Gastrocnemius medialis (tissue), 4 donors: ENCODE measurements around the gene PBX4. TPM values are rescaled to one million over a fixed set of nuclear protein-coding genes. Genes with fewer than 3 reads are reported as not detected.

Source experiments
- ATAC-seq, 2 donors: fragments of 150-250 bp; one replicate each; pipeline ENCODE4 v1.9.1; 2016
- DNase-seq, 2 donors: peaks; one replicate each; pipeline ENCODE4 v3.0.0-alpha.2; 2019
- H3K27ac ChIP-seq, 4 donors: fragments of 200-600 bp; sonication (generic); 1 replicate in 1 of 4; 2 replicates in 3 of 4; pipeline ENCODE4 v1.5.1; 2016 to 2018; ENCODE audit warnings: mild to moderate bottlenecking in 2 of 4, moderate library complexity in 1 of 4
- H3K27me3 ChIP-seq, 3 donors: fragments of 200-600 bp; sonication (generic) in 2 of 3; 1 replicate in 1 of 3; 2 replicates in 2 of 3; pipeline versions ENCODE4 v1.5.1 to v1.6.0; 2016 to 2019; ENCODE audit warnings: mild to moderate bottlenecking in 1 of 3, moderate library complexity in 1 of 3
- H3K36me3 ChIP-seq, 2 donors: fragments of 200-600 bp; sonication (generic) in 1 of 2; one replicate each; pipeline ENCODE4 v1.5.1; 2017 to 2018
- H3K4me1 ChIP-seq, 2 donors: fragments of 200-600 bp; sonication (generic) in 1 of 2; one replicate each; pipeline ENCODE4 v1.5.1; 2016 to 2017; ENCODE audit warnings: mild to moderate bottlenecking in 2 of 2
- H3K4me3 ChIP-seq, 4 donors: fragments of 200-600 bp; sonication (generic) in 3 of 4; 1 replicate in 1 of 4; 2 replicates in 3 of 4; pipeline ENCODE4 v1.5.1; 2016 to 2019; ENCODE audit warnings: mild to moderate bottlenecking in 2 of 4
- H3K9me3 ChIP-seq, 3 donors: fragments of 200-600 bp; sonication (generic) in 2 of 3; 1 replicate in 1 of 3; 2 replicates in 2 of 3; pipeline ENCODE4 v1.5.1; 2016 to 2019
- CTCF ChIP-seq, 5 experiments: fragments of 450-650 bp in 3 of 5; fragments of 200-600 bp in 2 of 5; sonication (generic) in 2 of 5; IDR thresholded peaks in 4 of 5; conservative IDR thresholded peaks in 1 of 5; 1 replicate in 4 of 5; 2 replicates in 1 of 5; pipeline ENCODE4 v1.5.1; 2016 to 2019; ENCODE audit warnings: antibody characterized with exemption in 5 of 5, mild to moderate bottlenecking in 3 of 5, moderate library complexity in 3 of 5
- POLR2A ChIP-seq, 2 donors: fragments of 450-650 bp; IDR thresholded peaks; one replicate each; pipeline ENCODE4 v1.6.1; 2017; ENCODE audit warnings: antibody characterized with exemption in 2 of 2, mild to moderate bottlenecking in 2 of 2, moderate library complexity in 2 of 2
- in situ Hi-C, 4 donors: fragments of 200-750 bp; cut with MboI; loops; one replicate each; pipeline versions ENCODE4 v1.15.0 to v1.8.0; 2017; ENCODE audit warnings: low sequenced_read_pairs in 4 of 4
- intact Hi-C: fragments of 100-400 bp; cut with DNase I; formaldehyde crosslinking; loops from one replicate; pipeline ENCODE4 v1.15.1; 2023; ENCODE audit warnings: low total_unique reads
- total RNA-seq, 4 donors: library from RNA; depleted of rRNA; stranded (reverse); fragments of >200 nt; gene quantifications; one replicate each; pipeline versions ENCODE4 v1.1.0 to v1.2.3, GENCODE V29; 2016

PBX4 gene
- total RNA-seq, 4 donors from 2014 or later = not detected

GRCh38 chr19:19637186-19637522 lies 18.7 kb upstream of the PBX4 start:
- no peak overlapping the region for H3K4me3 ChIP-seq
- no peaks in the 10 kb centered on the region for H3K9me3 ChIP-seq
- H3K27ac ChIP-seq = no peak overlapping the region
- TF ChIP-seq CTCF (IDR thresholded peaks at IDR 0.05 in 4 of 5, conservative IDR thresholded peaks at IDR 0.05 in 1 of 5) = no peak
- TF ChIP-seq POLR2A (IDR thresholded peaks at IDR 0.05) = no peak
- intact Hi-C loops (no loop called here), in situ Hi-C loops (no loop called here)
- no peak for DNase-seq
- H3K36me3 ChIP-seq = no peaks in the 10 kb centered on the region
- H3K27me3 ChIP-seq = no peaks in the 10 kb centered on the region
- no peaks in the 10 kb centered on the region for H3K4me1 ChIP-seq
- ATAC-seq = no peak

DNA sequence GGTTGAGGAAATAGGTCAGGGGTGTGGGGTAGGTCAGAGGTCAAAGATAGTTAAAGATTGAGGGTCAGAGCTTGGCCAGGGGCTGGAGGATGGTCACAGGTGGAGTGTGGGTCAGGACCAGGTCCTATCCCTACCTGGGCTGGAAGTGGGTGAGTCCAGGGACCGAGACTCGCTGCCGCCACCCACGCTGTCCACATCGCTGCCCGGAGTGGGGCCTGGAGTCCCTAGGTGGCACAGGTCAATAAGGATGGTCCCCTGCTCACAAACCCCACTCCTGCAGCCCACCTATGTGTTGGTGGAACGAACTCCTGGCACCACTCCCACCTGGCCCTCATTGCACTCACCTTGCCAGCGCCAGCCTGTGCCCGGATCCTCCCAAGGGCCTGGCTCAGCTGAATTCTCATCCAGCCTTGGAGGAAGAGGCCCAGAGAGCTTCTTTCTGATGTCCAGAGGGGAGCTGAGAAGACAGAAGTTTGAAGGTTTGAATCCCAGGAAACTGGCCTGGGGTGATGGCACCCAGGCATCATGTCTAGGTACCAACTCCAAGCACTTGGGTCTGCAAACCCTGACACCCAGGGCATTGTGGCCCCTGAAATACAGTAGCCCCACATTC lies 18.2 kb upstream of the PBX4 start:
- DNase-seq = no peak
- in situ Hi-C loops = no loop called here

GRCh38 chr19:19635313-19635702 lies 16.8 kb upstream of the PBX4 start:
- Histone ChIP-seq H3K4me1 (no peaks in the 10 kb centered on the region), H3K36me3 (no peaks in the 10 kb centered on the region), H3K9me3 (no peaks in the 10 kb centered on the region), H3K4me3 (no peak overlapping the region), H3K27ac (no peak overlapping the region), H3K27me3 (no peaks in the 10 kb centered on the region)
- intact Hi-C loops (no loop called here), in situ Hi-C loops (no loop called here)
- TF ChIP-seq CTCF (IDR thresholded peaks at IDR 0.05 in 4 of 5, conservative IDR thresholded peaks at IDR 0.05 in 1 of 5) (no peak), POLR2A (IDR thresholded peaks at IDR 0.05) (no peak)
- ATAC-seq (no peak), DNase-seq (no peak)

More for the DNA sequence above, 18.2 kb upstream of the PBX4 start:
- no peak for ATAC-seq
- TF ChIP-seq CTCF (IDR thresholded peaks at IDR 0.05 in 4 of 5, conservative IDR thresholded peaks at IDR 0.05 in 1 of 5) (no peak), POLR2A (IDR thresholded peaks at IDR 0.05) (no peak)
- intact Hi-C loops = no loop called here
- H3K9me3 ChIP-seq = no peaks in the 10 kb centered on the region
- no peaks in the 10 kb centered on the region for H3K27me3 ChIP-seq
- H3K36me3 ChIP-seq = no peaks in the 10 kb centered on the region
- H3K27ac ChIP-seq = no peak overlapping the region
- no peaks in the 10 kb centered on the region for H3K4me1 ChIP-seq
- H3K4me3 ChIP-seq = no peak overlapping the region

GRCh38 chr19:19634516-19635312 lies 16.2 kb upstream of the PBX4 start:
- ATAC-seq (no peak), DNase-seq (no peak)
- Histone ChIP-seq H3K27ac (no peak overlapping the region), H3K27me3 (no peaks in the 10 kb centered on the region), H3K4me3 (no peak overlapping the region), H3K9me3 (no peaks in the 10 kb centered on the region), H3K36me3 (no peaks in the 10 kb centered on the region), H3K4me1 (no peaks in the 10 kb centered on the region)
- TF ChIP-seq CTCF (IDR thresholded peaks at IDR 0.05 in 4 of 5, conservative IDR thresholded peaks at IDR 0.05 in 1 of 5) (no peak), POLR2A (IDR thresholded peaks at IDR 0.05) (no peak)
- intact Hi-C loops = no loop called here
- in situ Hi-C loops = no loop called here
